Raji (cell line): ENCODE results near the gene SPDYE4.

Experiments used
- POLR2A ChIP-seq: IDR thresholded peaks from 2 replicates; pipeline ENCODE4 v1.6.1; 2011; ENCODE audit warnings: low read depth, low read length, control low read depth; ENCODE audit not compliant: insufficient read depth

The SPDYE4 gene

DNA sequence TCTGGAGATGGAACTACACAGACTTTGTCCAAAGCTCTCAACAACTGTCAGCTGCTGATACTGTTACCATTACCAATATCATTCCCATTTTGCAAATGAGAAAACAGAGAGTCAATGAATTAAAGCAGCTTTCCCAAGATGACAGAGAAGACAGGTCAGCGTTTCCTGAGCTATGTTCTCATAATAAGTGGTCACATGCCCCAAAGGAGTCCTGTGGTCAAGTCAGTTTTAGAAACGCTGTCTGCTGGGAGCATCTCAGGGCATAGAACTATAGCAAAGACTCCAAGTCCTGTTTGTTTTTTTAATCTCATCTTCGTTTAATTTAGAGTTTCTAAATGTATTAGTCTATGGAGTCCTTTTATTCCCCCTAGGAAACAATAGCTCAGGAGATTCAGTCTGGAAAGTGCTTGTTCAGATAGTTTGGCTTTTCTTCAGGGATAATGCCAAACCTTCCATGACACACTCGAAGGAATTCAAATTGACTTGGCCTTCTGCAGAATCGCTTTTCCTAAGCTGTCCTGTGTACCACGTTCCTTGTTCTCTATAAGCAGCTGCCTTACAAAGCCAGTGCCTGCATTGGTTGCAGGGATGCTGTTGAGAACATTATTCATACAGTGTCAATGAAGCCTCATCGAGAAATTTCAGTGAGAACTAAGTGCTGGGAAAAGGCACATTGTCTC is 25.8 kb downstream of the SPDYE4 start:
- no peak for TF ChIP-seq POLR2A

DNA sequence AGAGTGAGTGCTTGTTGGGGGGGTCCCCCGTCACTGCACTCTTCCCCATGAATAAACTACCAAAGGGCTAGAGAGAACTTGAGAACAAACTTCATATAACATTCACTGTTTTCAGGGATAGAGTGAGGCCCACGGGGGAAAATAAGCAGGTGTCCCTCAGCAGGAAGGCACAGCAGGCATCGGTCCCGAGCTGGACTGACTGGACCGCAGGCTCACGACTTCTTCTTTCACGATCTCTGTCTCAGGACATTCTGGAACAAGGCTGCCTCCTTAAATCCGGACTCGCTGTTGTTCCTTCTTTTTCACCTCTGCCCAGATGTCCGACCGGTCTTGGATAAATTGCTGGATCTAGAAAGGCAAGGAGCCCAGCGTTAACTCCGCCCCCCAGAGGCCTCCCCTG is 28.5 kb downstream of the SPDYE4 start:
- no peak for TF ChIP-seq POLR2A

DNA sequence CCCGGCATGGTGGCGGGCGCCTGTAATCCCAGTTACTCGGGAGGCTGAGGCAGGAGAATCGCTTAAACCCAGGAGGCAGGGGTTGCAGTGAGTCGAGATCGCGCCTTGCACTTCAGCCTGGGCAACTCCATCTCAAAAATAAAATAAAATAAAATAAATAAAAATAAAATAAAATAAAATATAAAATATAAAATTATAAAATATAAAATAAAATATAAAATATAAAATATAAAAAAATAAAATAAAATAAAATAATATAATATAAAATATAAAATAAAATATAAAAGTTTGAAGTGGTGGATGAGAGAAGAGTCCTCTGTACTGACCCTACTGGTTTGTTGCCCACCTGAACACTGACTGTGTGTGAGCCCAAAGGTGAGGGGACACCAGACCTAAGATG is 28.9 kb downstream of the SPDYE4 start:
- TF ChIP-seq POLR2A, result no peak

DNA sequence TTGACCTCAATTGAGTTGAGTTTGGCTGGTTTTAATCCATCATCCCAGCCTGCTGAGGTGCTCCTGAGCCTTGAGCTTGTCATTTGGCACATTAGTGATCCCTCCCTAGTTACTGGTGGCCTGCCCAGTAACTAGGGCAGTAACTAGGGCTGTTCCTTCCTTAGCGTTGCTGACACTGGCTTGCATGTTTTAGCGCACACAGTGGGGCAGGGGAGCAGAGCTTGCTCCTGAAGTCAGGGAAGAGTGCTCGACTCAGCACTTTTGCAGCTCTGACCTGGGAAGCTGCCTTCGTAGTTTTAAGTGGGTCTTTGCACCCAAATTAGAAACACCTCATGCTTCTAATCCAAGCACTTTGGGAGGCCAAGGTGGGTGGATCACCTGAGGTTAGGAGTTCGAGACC is 29.4 kb downstream of the SPDYE4 start:
- TF ChIP-seq POLR2A, result no peak

- TF ChIP-seq POLR2A, result no peak
Measured at GRCh38 chr17:8728251-8728938, 30.0 kb downstream of the SPDYE4 start.

GRCh38 chr17:8726941-8727555 is 31.3 kb downstream of the SPDYE4 start:
- TF ChIP-seq POLR2A, result no peak

DNA sequence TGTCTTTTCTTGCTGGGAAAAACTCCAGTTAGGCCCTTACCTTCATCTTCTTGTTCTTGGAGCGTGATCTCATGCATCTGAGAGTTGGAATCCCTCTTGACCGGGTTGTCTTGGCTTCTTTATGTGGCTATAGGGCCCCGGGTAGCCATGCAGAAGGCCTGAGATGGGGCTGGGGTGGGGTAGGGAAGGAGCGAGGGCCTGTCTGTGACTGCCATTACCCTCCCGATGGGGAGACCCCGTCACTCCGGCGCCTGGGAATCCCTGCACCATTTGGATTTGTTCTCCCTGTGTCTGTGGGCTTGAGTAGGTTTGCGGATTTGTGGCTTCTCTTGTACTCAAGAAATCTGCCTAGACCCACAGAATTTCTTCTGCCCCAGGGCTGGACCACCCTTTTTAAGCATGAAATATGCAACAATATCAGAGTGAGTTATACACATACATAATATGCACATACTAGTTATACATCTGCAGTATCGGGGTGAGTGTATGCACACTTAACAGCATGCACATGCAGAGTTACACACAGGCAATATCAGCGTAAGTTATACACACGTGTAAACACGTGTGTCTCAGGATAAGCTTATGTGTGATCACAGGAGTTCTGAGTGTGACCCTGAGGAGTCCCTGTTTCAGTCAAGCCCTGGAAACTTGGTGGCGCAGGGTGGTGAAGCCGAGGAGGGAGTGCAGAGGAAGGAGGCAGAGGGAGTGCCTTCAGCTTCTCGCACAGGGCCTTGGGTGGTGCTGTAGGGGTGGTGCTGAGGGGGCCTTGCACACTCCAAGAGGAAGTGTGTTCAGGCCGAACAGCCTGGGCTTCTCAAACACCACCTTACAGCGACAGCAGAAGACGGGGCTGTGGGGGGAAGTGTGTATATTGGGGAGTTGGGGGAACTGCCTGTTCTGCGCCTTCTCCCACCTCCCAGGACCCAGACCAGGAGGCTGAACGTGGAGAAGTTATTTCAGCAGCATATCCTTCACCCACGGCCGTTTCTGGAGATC is 32.2 kb downstream of the SPDYE4 start:
- TF ChIP-seq POLR2A, result no peak

GRCh38 chr17:8724451-8724850 is 33.9 kb downstream of the SPDYE4 start:
- no peak for TF ChIP-seq POLR2A

GRCh38 chr17:8720596-8720995 is 37.8 kb downstream of the SPDYE4 start:
- no peak for TF ChIP-seq POLR2A

- no peak for TF ChIP-seq POLR2A
Measured at GRCh38 chr17:8719291-8720246, 38.8 kb downstream of the SPDYE4 start.

- no peak for TF ChIP-seq POLR2A
Measured at GRCh38 chr17:8718001-8718563, 40.3 kb downstream of the SPDYE4 start.

- TF ChIP-seq POLR2A, result no peak
Measured at GRCh38 chr17:8713878-8714277, 44.5 kb downstream of the SPDYE4 start.

DNA sequence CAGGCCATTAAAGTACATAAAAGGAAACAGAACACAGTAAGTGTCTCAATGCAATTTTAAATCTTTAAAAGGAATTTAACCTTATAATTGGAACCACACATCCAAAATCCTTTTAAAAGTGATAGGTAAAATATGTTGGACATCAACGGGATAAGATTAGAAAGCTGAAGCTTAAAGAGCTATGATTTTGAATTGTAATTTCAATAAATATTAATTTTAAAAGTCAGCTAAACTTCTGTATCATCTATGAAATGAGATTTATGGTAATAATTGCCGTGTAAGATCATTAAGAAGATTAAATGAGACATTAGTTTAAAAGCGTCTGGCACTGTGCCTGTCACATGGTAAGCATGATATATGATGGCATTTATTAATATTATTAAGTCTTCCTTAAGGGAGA is 45.0 kb downstream of the SPDYE4 start:
- TF ChIP-seq POLR2A, result no peak

DNA sequence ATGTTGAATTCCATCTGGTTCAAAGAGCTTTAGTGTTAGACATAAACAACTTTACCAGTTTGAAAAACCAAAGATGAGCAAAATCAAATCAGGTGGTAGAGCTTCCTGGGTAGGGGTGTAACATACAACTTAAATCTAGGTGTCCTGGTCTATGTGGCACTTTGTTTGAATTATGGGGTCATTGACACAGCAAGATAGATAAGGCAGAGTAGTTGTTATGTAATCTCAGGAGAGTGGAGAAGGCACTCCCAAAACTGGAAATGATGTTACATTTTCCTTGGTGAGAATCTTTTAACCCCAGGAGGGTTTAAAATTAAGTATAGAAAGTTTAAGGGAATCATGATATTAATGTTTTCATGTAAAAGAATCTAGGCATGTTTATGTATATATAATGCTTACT is 45.6 kb downstream of the SPDYE4 start:
- no peak for TF ChIP-seq POLR2A

DNA sequence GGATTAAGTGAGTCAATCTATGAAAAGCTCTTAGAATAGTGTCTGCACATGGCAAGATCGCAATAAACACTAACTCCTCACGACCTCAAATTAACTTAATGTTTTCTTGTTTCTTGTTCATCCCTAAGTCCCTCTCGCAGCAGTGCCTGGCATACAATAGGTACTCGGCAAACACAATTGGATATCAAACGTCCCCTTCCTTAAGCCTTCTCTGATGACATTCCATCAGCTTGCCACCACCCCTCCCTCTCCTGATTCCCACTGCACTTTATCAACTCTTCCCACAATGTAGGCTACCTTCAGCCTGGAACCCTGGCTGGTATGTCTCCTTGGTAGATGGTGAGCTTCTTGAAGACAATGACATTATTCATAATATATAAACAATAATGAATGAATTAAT is 47.1 kb downstream of the SPDYE4 start:
- TF ChIP-seq POLR2A, result no peak
